K562 (cell line): ENCODE results near the gene EIF5A2. TPM values are rescaled to one million over a fixed set of nuclear protein-coding genes. Genes with fewer than 3 reads are reported as not detected.

Experiments used
- BACH1 ChIP-seq: fragments of 200-800 bp; sonication (Bioruptor generic); IDR thresholded peaks from 2 replicates; pipeline ENCODE4 v1.6.1; 2016; ENCODE audit warnings: missing genetic modification characterization, missing compliant biosample characterization
- BRD4 ChIP-seq: fragments of 200-600 bp; sonication (generic); IDR thresholded peaks from 2 replicates; pipeline ENCODE4 v1.6.1; 2017; ENCODE audit warnings: inconsistent platforms
- CC2D1A ChIP-seq: fragments of 450-650 bp; IDR thresholded peaks from 2 replicates; pipeline ENCODE4 v1.6.1; 2017; ENCODE audit warnings: mild to moderate bottlenecking
- CREB1 ChIP-seq, 2 experiments: sonication (generic) in 1 of 2; formaldehyde crosslinking in 1 of 2; IDR thresholded peaks; 2 replicates each; pipeline versions ENCODE4 v1.6.1 to v1.8.0; 2012 to 2022; ENCODE audit warnings: inconsistent platforms in 1 of 2, mild to moderate bottlenecking in 1 of 2, missing genetic modification reagents in 1 of 2, moderate library complexity in 1 of 2
- CTBP1 ChIP-seq: fragments of 450-650 bp; IDR thresholded peaks from 2 replicates; pipeline ENCODE4 v1.6.1; 2016; ENCODE audit warnings: borderline replicate concordance
- EGR1 ChIP-seq: fragments of 450-650 bp; conservative IDR thresholded peaks from 2 replicates; pipeline ENCODE4 v1.6.1; 2017; ENCODE audit warnings: mild to moderate bottlenecking
- EP300 ChIP-seq: IDR thresholded peaks from 2 replicates; pipeline ENCODE4 v1.6.1; 2012; ENCODE audit warnings: low read length, improper control_type of control experiment
- EP400 ChIP-seq: fragments of 450-650 bp; IDR thresholded peaks from 2 replicates; pipeline ENCODE4 v1.6.1; 2017; ENCODE audit warnings: antibody characterized with exemption, mild to moderate bottlenecking, moderate library complexity
- HOXB6 ChIP-seq: fragments of 250-450 bp; sonication (Bioruptor Pico); IDR thresholded peaks from 2 replicates; pipeline ENCODE4 v1.5.1; 2022; ENCODE audit warnings: mild to moderate bottlenecking, borderline replicate concordance
- JUNB ChIP-seq: fragments of 450-650 bp; formaldehyde crosslinking; conservative IDR thresholded peaks from 2 replicates; pipeline ENCODE4 v1.4.0; 2020; ENCODE audit warnings: mild to moderate bottlenecking
- KDM5B ChIP-seq: fragments of 200-600 bp; sonication (generic); IDR thresholded peaks from 2 replicates; pipeline ENCODE4 v1.6.1; 2012; ENCODE audit warnings: low read depth, mild to moderate bottlenecking, moderate library complexity, low read length, control low read depth, inconsistent platforms; ENCODE audit not compliant: insufficient replicate concordance
- NCOR1 ChIP-seq: fragments of 450-650 bp; IDR thresholded peaks from 2 replicates; pipeline ENCODE4 v1.6.1; 2016; ENCODE audit warnings: mild to moderate bottlenecking, moderate library complexity
- NUFIP1 ChIP-seq: fragments of 450-650 bp; IDR thresholded peaks from 2 replicates; pipeline ENCODE4 v1.6.1; 2018; ENCODE audit not compliant: partially characterized antibody
- POLR2B ChIP-seq: fragments of 450-650 bp; IDR thresholded peaks from 2 replicates; pipeline ENCODE4 v1.6.1; 2018; ENCODE audit warnings: low read depth; ENCODE audit not compliant: partially characterized antibody
- RBM22 ChIP-seq: fragments of 200-400 bp; formaldehyde crosslinking; IDR thresholded peaks from 2 replicates; pipeline ENCODE4 v1.6.1; 2018; ENCODE audit warnings: low read length, low read depth; ENCODE audit not compliant: poor library complexity, severe bottlenecking
- STAT5B ChIP-seq: fragments of 250-450 bp; sonication (Bioruptor Pico); IDR thresholded peaks from 2 replicates; pipeline ENCODE4 v1.8.0; 2021; ENCODE audit warnings: mild to moderate bottlenecking, inconsistent platforms
- ZNF507 ChIP-seq: conservative IDR thresholded peaks from 2 replicates; pipeline ENCODE4 v1.6.1; 2017; ENCODE audit warnings: missing genetic modification characterization, missing compliant biosample characterization
- ZNF511 ChIP-seq: sonication (generic); formaldehyde crosslinking; IDR thresholded peaks from 2 replicates; pipeline ENCODE4 v1.8.0; 2022; ENCODE audit warnings: mild to moderate bottlenecking, missing genetic modification reagents
- polyA plus RNA-seq, 8 experiments: library from polyadenylated mRNA; depleted of rRNA in 4 of 8; stranded (reverse) in 5 of 8; unstranded in 3 of 8; fragments of >200 nt; fragmentation: Nextera tagmentation in 2 of 8; fragmentation: Illumina TruSeq in 1 of 8; extraction: Ambion mirVana in 2 of 8; extraction: Trizol in 1 of 8; gene quantifications; 2 replicates each; pipeline versions ENCODE4 v1.2.1 to v1.2.3, GENCODE V29; 2011 to 2014; ENCODE audit warnings: inconsistent platforms in 1 of 8, missing spikeins in 1 of 8
- total RNA-seq, 7 experiments: library from RNA; depleted of rRNA in 6 of 7; stranded (reverse); fragments of >200 nt in 6 of 7; fragmentation: Illumina TruSeq in 2 of 7; extraction: Trizol in 2 of 7; gene quantifications; 2 replicates each; pipeline versions ENCODE4 v1.2.1 to v1.2.3, GENCODE V29; 2011 to 2021; ENCODE audit warnings: low replicate concordance in 1 of 7
- TF ChIP-seq, protein P1 (sequence below): sonication (generic); formaldehyde crosslinking; IDR thresholded peaks from 2 replicates; pipeline ENCODE4 v1.8.0; 2022; ENCODE audit warnings: missing genetic modification reagents, mild to moderate bottlenecking, moderate library complexity, borderline replicate concordance

Gene EIF5A2
- total and polyA plus RNA-seq, 9 of the 15 experiments (the other 6 are each of a cell fraction or from before 2014, with no cell fraction given), result 3.9 to 18.3 (median 15.9) TPM

DNA sequence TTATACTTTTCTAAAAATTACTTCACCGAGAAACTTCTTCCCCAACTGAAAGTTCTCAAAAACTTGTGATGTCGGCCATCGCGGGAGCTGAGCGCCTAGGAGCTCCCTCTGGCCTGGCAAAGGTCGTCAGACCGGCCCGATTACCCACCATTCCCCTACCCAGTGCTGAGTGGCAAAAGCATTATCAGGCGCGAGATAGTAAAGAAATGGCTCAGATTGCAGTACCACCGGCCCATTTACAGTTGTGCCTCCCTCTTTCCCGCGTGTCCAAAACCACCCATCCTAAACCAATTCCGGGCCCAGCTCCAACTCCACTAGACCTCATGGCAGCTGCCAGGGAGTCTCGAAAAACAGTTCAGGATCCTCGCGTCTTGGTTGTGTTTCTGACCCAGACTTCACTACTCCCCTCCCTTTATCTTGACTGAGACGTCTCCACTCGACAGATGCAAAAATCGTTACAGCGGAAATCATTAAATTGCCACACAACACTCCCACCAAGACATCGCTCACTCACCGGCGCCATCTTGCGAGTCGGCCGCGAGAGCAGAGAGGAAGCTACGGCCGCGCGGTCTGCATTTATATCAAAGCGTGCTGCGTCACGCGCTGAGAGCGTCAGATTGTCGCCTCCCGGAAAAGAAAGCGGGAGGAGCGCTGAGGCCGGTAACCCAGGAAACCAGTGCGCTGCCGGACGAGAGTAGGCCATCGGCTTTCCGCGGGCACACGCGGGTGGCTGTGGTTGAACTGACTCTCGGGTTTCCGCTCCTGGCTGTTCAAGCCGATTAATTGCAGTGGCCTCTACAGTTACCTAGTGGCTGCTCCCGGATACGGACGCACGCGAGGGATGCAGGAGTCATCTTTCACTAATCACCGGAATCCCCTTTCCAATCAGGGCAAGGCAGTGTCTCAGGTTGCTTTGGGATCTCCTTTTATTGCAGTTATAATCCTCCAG, 38.5 kb downstream of the EIF5A2 start, which contains the start of gene RPL22L1 (continued):
- TF ChIP-seq CC2D1A (peak; percentile 27; the same call in 1 of the 2 replicates), EP400 (peak; percentile 99), STAT5B (CRISPR knock-in tag) (no peak), ZNF511 (CRISPR knock-in tag) (peak; percentile 92), KDM5B (peak; percentile 99), RBM22 (peak; percentile 51), NUFIP1 (no peak), ZNF507 (tag) (no peak), EGR1 (no peak), POLR2B (peak; percentile 99), NCOR1 (0 out of 2 replicates have a peak, but pooled peaks have one; percentile 24), CTBP1 (peak; percentile 88), BACH1 (tag) (peak; percentile 68; the same call in 1 of the 2 replicates), EP300 (peak; percentile 4; the same call in 1 of the 2 replicates), BRD4 (peak; percentile 90), CREB1 (IDR thresholded peaks at IDR 0.05) (peak; percentile 90), CREB1 (CRISPR knock-in tag; IDR thresholded peaks at IDR 0.05) (peak; percentile 82), HOXB6 (CRISPR knock-in tag) (no peak), JUNB (CRISPR knock-in tag) (no peak)
- TF ChIP-seq, protein P1, sequence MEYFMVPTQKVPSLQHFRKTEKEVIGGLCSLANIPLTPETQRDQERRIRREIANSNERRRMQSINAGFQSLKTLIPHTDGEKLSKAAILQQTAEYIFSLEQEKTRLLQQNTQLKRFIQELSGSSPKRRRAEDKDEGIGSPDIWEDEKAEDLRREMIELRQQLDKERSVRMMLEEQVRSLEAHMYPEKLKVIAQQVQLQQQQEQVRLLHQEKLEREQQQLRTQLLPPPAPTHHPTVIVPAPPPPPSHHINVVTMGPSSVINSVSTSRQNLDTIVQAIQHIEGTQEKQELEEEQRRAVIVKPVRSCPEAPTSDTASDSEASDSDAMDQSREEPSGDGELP, result peak; percentile 77; the same call in 1 of the 2 replicates
